ENCODE data around the gene ELOF1. TPM values are rescaled to one million over a fixed set of nuclear protein-coding genes. Genes with fewer than 3 reads are reported as not detected.

Gene ELOF1
- total RNA-seq, 1 experiment from 2014 or later: 72.1 TPM

DNA sequence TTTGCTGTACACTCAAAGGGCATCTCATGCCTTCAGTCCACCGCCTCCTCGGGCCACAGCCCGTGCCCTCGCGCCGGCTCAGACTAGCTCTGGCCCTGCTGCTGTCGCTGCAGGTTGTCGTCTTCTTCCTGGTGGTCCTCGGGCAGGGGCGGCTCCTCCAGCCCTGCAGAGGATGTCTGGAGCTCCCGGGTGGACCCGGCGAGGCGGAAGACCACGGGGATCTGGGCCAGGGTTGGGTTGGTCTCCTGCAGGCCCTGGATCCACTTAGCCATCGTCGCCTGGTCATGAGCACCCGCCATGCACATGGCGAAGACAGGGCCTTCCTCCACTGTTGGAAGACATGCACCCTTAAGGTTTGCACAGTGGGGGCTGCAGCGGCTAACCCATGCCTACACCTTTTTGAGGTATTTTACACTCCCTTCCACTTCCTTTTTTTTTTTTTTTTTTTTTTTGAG lies 52.9 kb downstream of the ELOF1 start:
- POLR2A ChIA-PET: interaction anchor here (0.6 to 1.1 kb wide), 5 partner anchors 17 to 98 kb away, joined by 3 to 4 read pairs (median 3); partner anchors contain the start of genes ECSIT and ELOF1
- H3K9me3 Mint-ChIP-seq (ENCODE audit: unreplicated experiment): no peaks in the 10 kb centered on the region
- no peaks in the 10 kb centered on the region for H3K27me3 Mint-ChIP-seq (ENCODE audit: insufficient read depth, unreplicated experiment)
- H3K4me1 Mint-ChIP-seq (ENCODE audit: insufficient read depth, unreplicated experiment): peaks cover 20% of the 10 kb centered on the region
- H3K4me3 Mint-ChIP-seq (ENCODE audit: unreplicated experiment): peak overlapping the region; percentile 81
- DNase-seq (ENCODE audit: unreplicated experiment): no peak
- peak overlapping the region; percentile 85 for H3K27ac Mint-ChIP-seq (ENCODE audit: low read depth, unreplicated experiment)
- no TSS peak for BruUV-seq (replicated peaks)
- CTCF ChIA-PET: no interaction called here
- intact Hi-C loops (cut with micrococcal nuclease): no loop called here
- H3K36me3 Mint-ChIP-seq (ENCODE audit: insufficient read depth, unreplicated experiment): peaks cover 14% of the 10 kb centered on the region
- TF ChIP-seq, protein P1, sequence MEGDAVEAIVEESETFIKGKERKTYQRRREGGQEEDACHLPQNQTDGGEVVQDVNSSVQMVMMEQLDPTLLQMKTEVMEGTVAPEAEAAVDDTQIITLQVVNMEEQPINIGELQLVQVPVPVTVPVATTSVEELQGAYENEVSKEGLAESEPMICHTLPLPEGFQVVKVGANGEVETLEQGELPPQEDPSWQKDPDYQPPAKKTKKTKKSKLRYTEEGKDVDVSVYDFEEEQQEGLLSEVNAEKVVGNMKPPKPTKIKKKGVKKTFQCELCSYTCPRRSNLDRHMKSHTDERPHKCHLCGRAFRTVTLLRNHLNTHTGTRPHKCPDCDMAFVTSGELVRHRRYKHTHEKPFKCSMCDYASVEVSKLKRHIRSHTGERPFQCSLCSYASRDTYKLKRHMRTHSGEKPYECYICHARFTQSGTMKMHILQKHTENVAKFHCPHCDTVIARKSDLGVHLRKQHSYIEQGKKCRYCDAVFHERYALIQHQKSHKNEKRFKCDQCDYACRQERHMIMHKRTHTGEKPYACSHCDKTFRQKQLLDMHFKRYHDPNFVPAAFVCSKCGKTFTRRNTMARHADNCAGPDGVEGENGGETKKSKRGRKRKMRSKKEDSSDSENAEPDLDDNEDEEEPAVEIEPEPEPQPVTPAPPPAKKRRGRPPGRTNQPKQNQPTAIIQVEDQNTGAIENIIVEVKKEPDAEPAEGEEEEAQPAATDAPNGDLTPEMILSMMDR (IDR thresholded peaks at IDR 0.05; ENCODE audit: unreplicated experiment): no peak

DNA sequence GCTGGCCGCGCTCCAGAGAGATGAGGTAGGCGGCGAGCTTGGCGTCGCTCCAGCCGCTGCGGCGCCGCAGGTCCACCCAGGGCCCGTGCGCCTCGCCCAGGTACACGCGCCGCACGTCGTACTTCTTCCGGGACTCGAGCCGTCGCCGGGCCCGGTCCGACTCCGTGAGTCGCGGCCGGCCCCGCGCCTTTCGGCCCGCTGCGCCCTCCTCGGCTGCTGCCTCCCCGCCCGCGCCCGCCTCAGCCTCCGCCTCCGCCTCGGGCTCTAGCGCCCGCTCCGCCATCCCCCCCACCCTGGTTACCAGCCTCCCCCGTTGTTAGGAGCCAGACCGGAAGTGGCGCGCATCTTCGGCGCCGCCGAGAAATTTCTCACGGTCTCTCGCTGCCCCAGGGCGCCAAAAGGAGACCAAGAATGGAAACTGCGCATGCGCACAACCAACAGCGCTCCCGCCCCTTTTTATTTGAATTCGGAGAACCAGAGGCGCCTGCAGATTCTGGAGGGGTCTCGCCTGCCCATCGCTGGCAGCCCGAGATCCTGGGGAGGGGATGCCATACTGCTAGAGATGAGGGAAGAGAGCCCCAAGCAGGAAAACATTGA lies 53.4 kb downstream of the ELOF1 start, which contains the start of gene ZNF653:
Gene ZNF653, minus strand, starts transcription at position 336 of the 597 bp plus-strand sequence. Its CDS starts 53 bp downstream, at position 283.
- Mint-ChIP-seq H3K4me1 (ENCODE audit: insufficient read depth, unreplicated experiment) (peaks cover 20% of the 10 kb centered on the region), H3K9me3 (ENCODE audit: unreplicated experiment) (no peaks in the 10 kb centered on the region), H3K27me3 (ENCODE audit: insufficient read depth, unreplicated experiment) (no peaks in the 10 kb centered on the region), H3K27ac (ENCODE audit: low read depth, unreplicated experiment) (peak within 1 kb of the TSS; percentile 85), H3K4me3 (ENCODE audit: unreplicated experiment) (peak within 1 kb of the TSS; percentile 81), H3K36me3 (ENCODE audit: insufficient read depth, unreplicated experiment) (peaks cover 12% of the 10 kb centered on the region)
- ChIA-PET CTCF (no interaction called here), POLR2A (interaction anchor here (0.6 to 1.0 kb wide), 6 partner anchors 22 to 631 kb away, joined by 3 to 4 read pairs (median 3); partner anchors contain the start of genes ECSIT and ELOF1)
- intact Hi-C loops (cut with micrococcal nuclease): loop anchor here (1.0 kb wide), 1 partner anchor 24 kb away; the partner anchor contains the start of gene ECSIT
- TF ChIP-seq, protein P1 (IDR thresholded peaks at IDR 0.05; ENCODE audit: unreplicated experiment): no peak
- BruUV-seq (replicated peaks): TSS peak; percentile 45
- peak; percentile 96 for DNase-seq (ENCODE audit: unreplicated experiment)

DNA sequence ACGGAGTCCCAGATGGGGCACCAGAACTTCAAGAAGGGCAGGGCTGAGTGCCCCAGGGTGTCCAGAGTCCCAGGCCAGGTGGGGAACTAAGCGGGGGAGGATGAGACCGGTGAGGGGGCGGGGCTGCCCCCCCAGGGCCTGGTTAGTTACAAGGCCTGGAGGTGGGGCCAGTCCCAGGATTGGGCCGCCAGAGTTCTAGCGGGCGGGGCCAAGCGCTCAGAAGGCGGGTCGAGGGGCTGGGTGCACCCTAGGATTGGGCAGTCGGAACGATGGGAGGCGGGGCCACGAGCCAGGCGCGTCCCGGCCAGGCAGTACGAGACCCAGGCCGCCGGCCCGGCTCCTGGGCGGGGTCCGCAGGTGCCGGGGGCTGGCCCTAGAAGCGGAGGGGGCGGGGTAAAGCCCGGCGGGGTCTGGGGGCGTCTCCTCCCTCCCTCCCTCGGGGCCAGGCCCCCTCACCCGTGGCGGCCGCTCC lies 54.0 kb downstream of the ELOF1 start:
- peak overlapping the region; percentile 81 for H3K4me3 Mint-ChIP-seq (ENCODE audit: unreplicated experiment)
- TF ChIP-seq, protein P1 (IDR thresholded peaks at IDR 0.05; ENCODE audit: unreplicated experiment): no peak
- BruUV-seq (replicated peaks): no TSS peak
- H3K27me3 Mint-ChIP-seq (ENCODE audit: insufficient read depth, unreplicated experiment): no peaks in the 10 kb centered on the region
- no peaks in the 10 kb centered on the region for H3K9me3 Mint-ChIP-seq (ENCODE audit: unreplicated experiment)
- DNase-seq (ENCODE audit: unreplicated experiment): peak; percentile 96
- H3K27ac Mint-ChIP-seq (ENCODE audit: low read depth, unreplicated experiment): peak overlapping the region; percentile 85
- intact Hi-C loops (cut with micrococcal nuclease): loop anchor here (1.0 kb wide), 1 partner anchor 24 kb away; the partner anchor contains the start of gene ECSIT
- peaks cover 20% of the 10 kb centered on the region for H3K4me1 Mint-ChIP-seq (ENCODE audit: insufficient read depth, unreplicated experiment)
- peaks cover 12% of the 10 kb centered on the region for H3K36me3 Mint-ChIP-seq (ENCODE audit: insufficient read depth, unreplicated experiment)
- POLR2A ChIA-PET: interaction anchor here (0.6 to 1.0 kb wide), 3 partner anchors 24 to 631 kb away, joined by 3 to 4 read pairs (median 3); partner anchors contain the start of gene ECSIT
- CTCF ChIA-PET: no interaction called here

DNA sequence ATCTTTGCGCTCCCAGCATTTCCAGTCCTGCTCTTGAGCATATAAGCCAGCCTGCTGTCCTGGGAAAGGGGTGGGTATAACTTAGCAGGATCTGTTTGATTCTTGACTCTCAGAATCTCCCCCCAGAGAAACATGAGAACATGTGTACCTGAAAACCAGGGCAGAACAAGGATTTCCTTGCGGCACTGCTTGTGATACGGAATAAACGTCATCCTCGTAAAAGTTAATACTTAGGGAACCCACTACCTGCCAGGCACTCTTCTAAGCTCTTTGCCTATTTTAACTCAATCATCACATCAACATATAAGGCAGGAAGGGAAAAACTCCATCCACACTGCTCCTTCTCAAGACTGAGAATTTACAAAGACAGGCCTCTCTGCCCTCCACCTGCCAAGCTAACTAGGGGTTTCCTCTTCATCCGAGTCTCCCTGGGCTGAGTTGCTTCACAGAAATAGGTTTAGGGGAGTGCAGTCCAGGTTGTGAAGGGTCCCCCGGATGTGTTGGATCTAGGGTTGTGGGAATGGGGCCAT lies 54.5 kb downstream of the ELOF1 start:
- ChIA-PET CTCF (no interaction called here), POLR2A (interaction anchor here (1.0 to 1.4 kb wide), 2 partner anchors 14 to 24 kb away, joined by 3 read pairs; partner anchors contain the start of gene ECSIT)
- H3K4me3 Mint-ChIP-seq (ENCODE audit: unreplicated experiment): peak overlapping the region; percentile 81
- no peaks in the 10 kb centered on the region for H3K27me3 Mint-ChIP-seq (ENCODE audit: insufficient read depth, unreplicated experiment)
- TSS peak; percentile 33 for BruUV-seq (replicated peaks)
- H3K27ac Mint-ChIP-seq (ENCODE audit: low read depth, unreplicated experiment): peak overlapping the region; percentile 85
- peaks cover 20% of the 10 kb centered on the region for H3K4me1 Mint-ChIP-seq (ENCODE audit: insufficient read depth, unreplicated experiment)
- intact Hi-C loops (cut with micrococcal nuclease): loop anchor here (1.0 kb wide), 1 partner anchor 25 kb away; the partner anchor contains the start of gene ECSIT
- no peak for DNase-seq (ENCODE audit: unreplicated experiment)
- H3K9me3 Mint-ChIP-seq (ENCODE audit: unreplicated experiment): no peaks in the 10 kb centered on the region
- TF ChIP-seq, protein P1 (IDR thresholded peaks at IDR 0.05; ENCODE audit: unreplicated experiment): no peak
- peaks cover 12% of the 10 kb centered on the region for H3K36me3 Mint-ChIP-seq (ENCODE audit: insufficient read depth, unreplicated experiment)

Data from MCF 10A (cell line).